ENCODE measurements around the gene BSPRY.

Gene BSPRY

DNA sequence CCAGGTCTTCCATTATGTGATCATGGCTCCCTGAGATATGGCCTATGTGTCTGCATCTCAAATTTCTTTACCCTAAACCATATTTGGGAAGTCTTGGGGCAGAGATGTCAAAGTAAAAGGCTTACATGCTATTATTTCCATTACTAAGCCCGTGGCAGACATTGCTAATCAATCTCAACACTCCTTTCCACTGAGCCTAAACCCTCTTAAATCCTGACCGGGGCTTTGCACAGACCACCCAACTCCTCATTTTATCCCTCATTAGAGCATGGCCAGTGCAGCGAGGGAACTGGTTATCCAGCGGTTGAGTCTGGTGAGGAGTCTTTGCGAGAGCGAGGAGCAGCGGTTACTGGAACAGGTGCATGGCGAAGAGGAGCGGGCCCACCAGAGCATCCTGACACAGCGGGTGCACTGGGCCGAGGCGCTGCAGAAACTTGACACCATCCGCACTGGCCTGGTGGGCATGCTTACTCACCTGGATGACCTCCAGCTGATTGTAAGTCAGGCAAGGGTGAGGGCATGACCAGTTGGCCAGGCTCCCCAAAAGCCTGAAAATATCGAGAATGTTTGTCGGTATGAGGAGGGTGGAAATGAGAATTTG is 11.0 kb downstream of the BSPRY start:
- ChIA-PET POLR2A (no interaction called here), CTCF (interaction anchor here (0.6 to 1.7 kb wide), 3 partner anchors 11 to 40 kb away, joined by 3 to 7 read pairs (median 3); partner anchors contain the start of genes ALAD and BSPRY)
- no peaks in the 10 kb centered on the region for H3K9me3 ChIP-seq (ENCODE audit: control insufficient read depth, insufficient read depth, low read depth, low read length)
- no peaks in the 10 kb centered on the region for H3K36me3 ChIP-seq (ENCODE audit: control insufficient read depth in 2 of 2, insufficient read depth in 1 of 2, low read length in 2 of 2)
- H3K4me3 ChIP-seq (ENCODE audit: low read depth, low read length): no peak overlapping the region
- H3K27ac ChIP-seq (ENCODE audit: extremely low read depth, low read depth, low read length): no peak overlapping the region
- H3K4me1 ChIP-seq (ENCODE audit: control insufficient read depth, insufficient read depth, low read length): no peaks in the 10 kb centered on the region
- TF ChIP-seq ZBTB20 (tag by site-specific recombination; IDR thresholded peaks at IDR 0.05) (no peak), ZNF692 (tag by site-specific recombination; IDR thresholded peaks at IDR 0.05) (0 out of 2 replicates have a peak, but pooled peaks have one; percentile 18), ZNF37A (tag by site-specific recombination; IDR thresholded peaks at IDR 0.05) (no peak), ZFP69B (tag by site-specific recombination; IDR thresholded peaks at IDR 0.05) (peak; percentile 21; the same call in 1 of the 2 replicates), ZNF488 (tag by site-specific recombination; IDR thresholded peaks at IDR 0.05) (no peak), MZF1 (tag by site-specific recombination; IDR thresholded peaks at IDR 0.05; ENCODE audit: borderline replicate concordance) (no peak), ZNF175 (tag by site-specific recombination; IDR thresholded peaks at IDR 0.05) (no peak), ZNF223 (tag by site-specific recombination; IDR thresholded peaks at IDR 0.05) (no peak), GFI1B (tag by site-specific recombination; IDR thresholded peaks at IDR 0.05) (no peak), GLIS2 (tag by site-specific recombination; IDR thresholded peaks at IDR 0.05) (no peak), ZNF23 (tag by site-specific recombination; IDR thresholded peaks at IDR 0.05; ENCODE audit: borderline replicate concordance) (no peak), OVOL3 (tag by site-specific recombination; IDR thresholded peaks at IDR 0.05) (no peak), MYNN (tag by site-specific recombination; IDR thresholded peaks at IDR 0.05; ENCODE audit: borderline replicate concordance) (peak; percentile 83), ZNF624 (tag by site-specific recombination; IDR thresholded peaks at IDR 0.05) (no peak), ZNF843 (tag by site-specific recombination; IDR thresholded peaks at IDR 0.05) (no peak), ZNF350 (tag by site-specific recombination; IDR thresholded peaks at IDR 0.05) (no peak), ZSCAN4 (tag by site-specific recombination; IDR thresholded peaks at IDR 0.05) (no peak), ZNF114 (tag by site-specific recombination; IDR thresholded peaks at IDR 0.05) (no peak)
- TF ChIP-seq, protein P1, sequence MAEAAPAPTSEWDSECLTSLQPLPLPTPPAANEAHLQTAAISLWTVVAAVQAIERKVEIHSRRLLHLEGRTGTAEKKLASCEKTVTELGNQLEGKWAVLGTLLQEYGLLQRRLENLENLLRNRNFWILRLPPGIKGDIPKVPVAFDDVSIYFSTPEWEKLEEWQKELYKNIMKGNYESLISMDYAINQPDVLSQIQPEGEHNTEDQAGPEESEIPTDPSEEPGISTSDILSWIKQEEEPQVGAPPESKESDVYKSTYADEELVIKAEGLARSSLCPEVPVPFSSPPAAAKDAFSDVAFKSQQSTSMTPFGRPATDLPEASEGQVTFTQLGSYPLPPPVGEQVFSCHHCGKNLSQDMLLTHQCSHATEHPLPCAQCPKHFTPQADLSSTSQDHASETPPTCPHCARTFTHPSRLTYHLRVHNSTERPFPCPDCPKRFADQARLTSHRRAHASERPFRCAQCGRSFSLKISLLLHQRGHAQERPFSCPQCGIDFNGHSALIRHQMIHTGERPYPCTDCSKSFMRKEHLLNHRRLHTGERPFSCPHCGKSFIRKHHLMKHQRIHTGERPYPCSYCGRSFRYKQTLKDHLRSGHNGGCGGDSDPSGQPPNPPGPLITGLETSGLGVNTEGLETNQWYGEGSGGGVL (tag by site-specific recombination; IDR thresholded peaks at IDR 0.05): no peak
- TF ChIP-seq, protein P2, sequence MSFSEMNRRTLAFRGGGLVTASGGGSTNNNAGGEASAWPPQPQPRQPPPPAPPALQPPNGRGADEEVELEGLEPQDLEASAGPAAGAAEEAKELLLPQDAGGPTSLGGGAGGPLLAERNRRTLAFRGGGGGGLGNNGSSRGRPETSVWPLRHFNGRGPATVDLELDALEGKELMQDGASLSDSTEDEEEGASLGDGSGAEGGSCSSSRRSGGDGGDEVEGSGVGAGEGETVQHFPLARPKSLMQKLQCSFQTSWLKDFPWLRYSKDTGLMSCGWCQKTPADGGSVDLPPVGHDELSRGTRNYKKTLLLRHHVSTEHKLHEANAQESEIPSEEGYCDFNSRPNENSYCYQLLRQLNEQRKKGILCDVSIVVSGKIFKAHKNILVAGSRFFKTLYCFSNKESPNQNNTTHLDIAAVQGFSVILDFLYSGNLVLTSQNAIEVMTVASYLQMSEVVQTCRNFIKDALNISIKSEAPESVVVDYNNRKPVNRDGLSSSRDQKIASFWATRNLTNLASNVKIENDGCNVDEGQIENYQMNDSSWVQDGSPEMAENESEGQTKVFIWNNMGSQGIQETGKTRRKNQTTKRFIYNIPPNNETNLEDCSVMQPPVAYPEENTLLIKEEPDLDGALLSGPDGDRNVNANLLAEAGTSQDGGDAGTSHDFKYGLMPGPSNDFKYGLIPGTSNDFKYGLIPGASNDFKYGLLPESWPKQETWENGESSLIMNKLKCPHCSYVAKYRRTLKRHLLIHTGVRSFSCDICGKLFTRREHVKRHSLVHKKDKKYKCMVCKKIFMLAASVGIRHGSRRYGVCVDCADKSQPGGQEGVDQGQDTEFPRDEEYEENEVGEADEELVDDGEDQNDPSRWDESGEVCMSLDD (tag by site-specific recombination; IDR thresholded peaks at IDR 0.05): no peak
- TF ChIP-seq, protein P3, sequence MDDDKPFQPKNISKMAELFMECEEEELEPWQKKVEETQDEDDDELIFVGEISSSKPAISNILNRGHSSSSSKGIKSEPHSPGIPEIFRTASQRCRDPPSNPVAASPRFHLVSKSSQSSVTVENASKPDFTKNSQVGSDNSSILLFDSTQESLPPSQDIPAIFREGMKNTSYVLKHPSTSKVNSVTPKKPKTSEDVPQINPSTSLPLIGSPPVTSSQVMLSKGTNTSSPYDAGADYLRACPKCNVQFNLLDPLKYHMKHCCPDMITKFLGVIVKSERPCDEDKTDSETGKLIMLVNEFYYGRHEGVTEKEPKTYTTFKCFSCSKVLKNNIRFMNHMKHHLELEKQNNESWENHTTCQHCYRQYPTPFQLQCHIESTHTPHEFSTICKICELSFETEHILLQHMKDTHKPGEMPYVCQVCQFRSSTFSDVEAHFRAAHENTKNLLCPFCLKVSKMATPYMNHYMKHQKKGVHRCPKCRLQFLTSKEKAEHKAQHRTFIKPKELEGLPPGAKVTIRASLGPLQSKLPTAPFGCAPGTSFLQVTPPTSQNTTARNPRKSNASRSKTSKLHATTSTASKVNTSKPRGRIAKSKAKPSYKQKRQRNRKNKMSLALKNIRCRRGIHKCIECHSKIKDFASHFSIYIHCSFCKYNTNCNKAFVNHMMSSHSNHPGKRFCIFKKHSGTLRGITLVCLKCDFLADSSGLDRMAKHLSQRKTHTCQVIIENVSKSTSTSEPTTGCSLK (tag by site-specific recombination; IDR thresholded peaks at IDR 0.05): no peak
- TF ChIP-seq, protein P4, sequence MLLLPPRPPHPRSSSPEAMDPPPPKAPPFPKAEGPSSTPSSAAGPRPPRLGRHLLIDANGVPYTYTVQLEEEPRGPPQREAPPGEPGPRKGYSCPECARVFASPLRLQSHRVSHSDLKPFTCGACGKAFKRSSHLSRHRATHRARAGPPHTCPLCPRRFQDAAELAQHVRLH (tag by site-specific recombination; IDR thresholded peaks at IDR 0.05): no peak
